ENCODE measurements around the gene FAM89B.

The FAM89B gene

GRCh38 chr11:65583589-65583988 is 11.3 kb downstream of the FAM89B start:
- no peak overlapping the region for H2BK120ac ChIP-seq (ENCODE audit: low read depth, low read length)
- no peak overlapping the region for H3K27ac ChIP-seq (ENCODE audit: low read depth, low read length)
- no peak overlapping the region for H3K4me2 ChIP-seq (ENCODE audit: low read length)
- H3K23ac ChIP-seq (ENCODE audit: low read length), result no peak overlapping the region
- H3K56ac ChIP-seq (ENCODE audit: low read length), result no peak overlapping the region
- H3K4ac ChIP-seq (ENCODE audit: low read depth, low read length), result no peak overlapping the region
- no peak overlapping the region for H2BK5ac ChIP-seq (ENCODE audit: low read length)
- no peak overlapping the region for H2BK15ac ChIP-seq (replicated peaks; ENCODE audit: low read depth)
- no CpG with 5 or more reads among the region's 10 CpGs for WGBS (ENCODE audit: extremely low coverage, insufficient coverage, low lambda C conversion rate)
- H2AK5ac ChIP-seq (ENCODE audit: low read length), result no peak overlapping the region
- no peak for DNase-seq
- H3K9ac ChIP-seq (ENCODE audit: low read length), result no peak overlapping the region
- H3K36me3 ChIP-seq (ENCODE audit: control insufficient read depth, insufficient read depth, low read length), result no peaks in the 10 kb centered on the region
- no peak overlapping the region for H4K8ac ChIP-seq (ENCODE audit: low read depth, low read length)
- no peaks in the 10 kb centered on the region for H3K79me2 ChIP-seq (ENCODE audit: control insufficient read depth, insufficient read depth, low read length)
- no peaks in the 10 kb centered on the region for H3K4me1 ChIP-seq (ENCODE audit: control insufficient read depth, low read depth, low read length)
- H4K5ac ChIP-seq (ENCODE audit: low read length), result no peak overlapping the region
- H3K27me3 ChIP-seq (ENCODE audit: insufficient read depth, low read length, poor library complexity), result peaks cover 2% of the 10 kb centered on the region
- no peak overlapping the region for H3K4me3 ChIP-seq (ENCODE audit: low read length)
- no peak overlapping the region for H3K18ac ChIP-seq (ENCODE audit: low read length)
- H3K79me1 ChIP-seq (ENCODE audit: low read length), result no peaks in the 10 kb centered on the region

GRCh38 chr11:65584106-65584505 is 11.8 kb downstream of the FAM89B start:
- H3K23ac ChIP-seq (ENCODE audit: low read length), result no peak overlapping the region
- H3K9ac ChIP-seq (ENCODE audit: low read length), result no peak overlapping the region
- H3K4ac ChIP-seq (ENCODE audit: low read depth, low read length), result no peak overlapping the region
- no peaks in the 10 kb centered on the region for H3K79me1 ChIP-seq (ENCODE audit: low read length)
- H3K79me2 ChIP-seq (ENCODE audit: control insufficient read depth, insufficient read depth, low read length), result no peaks in the 10 kb centered on the region
- H3K27ac ChIP-seq (ENCODE audit: low read depth, low read length), result no peak overlapping the region
- H3K4me3 ChIP-seq (ENCODE audit: low read length), result no peak overlapping the region
- no peak overlapping the region for H2BK120ac ChIP-seq (ENCODE audit: low read depth, low read length)
- H3K56ac ChIP-seq (ENCODE audit: low read length), result no peak overlapping the region
- H4K8ac ChIP-seq (ENCODE audit: low read depth, low read length), result no peak overlapping the region
- H4K5ac ChIP-seq (ENCODE audit: low read length), result no peak overlapping the region
- no peaks in the 10 kb centered on the region for H3K4me1 ChIP-seq (ENCODE audit: control insufficient read depth, low read depth, low read length)
- DNase-seq, result no peak
- peaks cover 2% of the 10 kb centered on the region for H3K27me3 ChIP-seq (ENCODE audit: insufficient read depth, low read length, poor library complexity)
- no peak overlapping the region for H3K18ac ChIP-seq (ENCODE audit: low read length)
- no peak overlapping the region for H2AK5ac ChIP-seq (ENCODE audit: low read length)
- no peaks in the 10 kb centered on the region for H3K36me3 ChIP-seq (ENCODE audit: control insufficient read depth, insufficient read depth, low read length)
- H2BK5ac ChIP-seq (ENCODE audit: low read length), result no peak overlapping the region
- H2BK15ac ChIP-seq (replicated peaks; ENCODE audit: low read depth), result no peak overlapping the region
- WGBS (ENCODE audit: extremely low coverage, insufficient coverage, low lambda C conversion rate), result no CpG with 5 or more reads among the region's 8 CpGs
- H3K4me2 ChIP-seq (ENCODE audit: low read length), result no peak overlapping the region

GRCh38 chr11:65584723-65585171 is 12.4 kb downstream of the FAM89B start:
- H2AK5ac ChIP-seq (ENCODE audit: low read length), result no peak overlapping the region
- no peak overlapping the region for H3K18ac ChIP-seq (ENCODE audit: low read length)
- no peaks in the 10 kb centered on the region for H3K79me1 ChIP-seq (ENCODE audit: low read length)
- H3K23ac ChIP-seq (ENCODE audit: low read length), result no peak overlapping the region
- H3K4me2 ChIP-seq (ENCODE audit: low read length), result no peak overlapping the region
- H3K4ac ChIP-seq (ENCODE audit: low read depth, low read length), result no peak overlapping the region
- no peak overlapping the region for H2BK120ac ChIP-seq (ENCODE audit: low read depth, low read length)
- H3K27ac ChIP-seq (ENCODE audit: low read depth, low read length), result no peak overlapping the region
- no peak overlapping the region for H4K8ac ChIP-seq (ENCODE audit: low read depth, low read length)
- H3K4me1 ChIP-seq (ENCODE audit: control insufficient read depth, low read depth, low read length), result no peaks in the 10 kb centered on the region
- DNase-seq, result no peak
- H4K5ac ChIP-seq (ENCODE audit: low read length), result no peak overlapping the region
- no peak overlapping the region for H2BK5ac ChIP-seq (ENCODE audit: low read length)
- H2BK15ac ChIP-seq (replicated peaks; ENCODE audit: low read depth), result no peak overlapping the region
- peaks cover 2% of the 10 kb centered on the region for H3K27me3 ChIP-seq (ENCODE audit: insufficient read depth, low read length, poor library complexity)
- no peaks in the 10 kb centered on the region for H3K79me2 ChIP-seq (ENCODE audit: control insufficient read depth, insufficient read depth, low read length)
- no peak overlapping the region for H3K4me3 ChIP-seq (ENCODE audit: low read length)
- H3K9ac ChIP-seq (ENCODE audit: low read length), result no peak overlapping the region
- WGBS (ENCODE audit: extremely low coverage, insufficient coverage, low lambda C conversion rate), result no CpG with 5 or more reads among the region's 46 CpGs
- H3K36me3 ChIP-seq (ENCODE audit: control insufficient read depth, insufficient read depth, low read length), result no peaks in the 10 kb centered on the region
- H3K56ac ChIP-seq (ENCODE audit: low read length), result no peak overlapping the region

- Histone ChIP-seq H3K4me3 (ENCODE audit: low read length) (no peak overlapping the region), H3K79me2 (ENCODE audit: control insufficient read depth, insufficient read depth, low read length) (no peaks in the 10 kb centered on the region), H4K8ac (ENCODE audit: low read depth, low read length) (no peak overlapping the region), H3K27ac (ENCODE audit: low read depth, low read length) (no peak overlapping the region), H2BK120ac (ENCODE audit: low read depth, low read length) (no peak overlapping the region), H3K27me3 (ENCODE audit: insufficient read depth, low read length, poor library complexity) (peaks cover 2% of the 10 kb centered on the region), H4K5ac (ENCODE audit: low read length) (no peak overlapping the region), H3K4me1 (ENCODE audit: control insufficient read depth, low read depth, low read length) (no peaks in the 10 kb centered on the region), H2BK5ac (ENCODE audit: low read length) (no peak overlapping the region), H2AK5ac (ENCODE audit: low read length) (no peak overlapping the region), H2BK15ac (replicated peaks; ENCODE audit: low read depth) (no peak overlapping the region), H3K36me3 (ENCODE audit: control insufficient read depth, insufficient read depth, low read length) (no peaks in the 10 kb centered on the region), H3K79me1 (ENCODE audit: low read length) (no peaks in the 10 kb centered on the region), H3K23ac (ENCODE audit: low read length) (no peak overlapping the region), H3K18ac (ENCODE audit: low read length) (no peak overlapping the region), H3K4me2 (ENCODE audit: low read length) (no peak overlapping the region), H3K56ac (ENCODE audit: low read length) (no peak overlapping the region), H3K4ac (ENCODE audit: low read depth, low read length) (no peak overlapping the region), H3K9ac (ENCODE audit: low read length) (no peak overlapping the region)
- WGBS (ENCODE audit: extremely low coverage, insufficient coverage, low lambda C conversion rate), result no CpG with 5 or more reads among the region's 51 CpGs
- no peak for DNase-seq
Measured at GRCh38 chr11:65585396-65586246, 13.3 kb downstream of the FAM89B start.

GRCh38 chr11:65586247-65586630 is 13.9 kb downstream of the FAM89B start:
- no peak overlapping the region for H3K9ac ChIP-seq (ENCODE audit: low read length)

GRCh38 chr11:65586676-65587075 is 14.3 kb downstream of the FAM89B start:
- no peak overlapping the region for H2BK5ac ChIP-seq (ENCODE audit: low read length)
- H3K79me1 ChIP-seq (ENCODE audit: low read length), result no peaks in the 10 kb centered on the region
- no peak overlapping the region for H2BK15ac ChIP-seq (replicated peaks; ENCODE audit: low read depth)
- no peaks in the 10 kb centered on the region for H3K4me1 ChIP-seq (ENCODE audit: control insufficient read depth, low read depth, low read length)
- no peaks in the 10 kb centered on the region for H3K79me2 ChIP-seq (ENCODE audit: control insufficient read depth, insufficient read depth, low read length)
- peaks cover 2% of the 10 kb centered on the region for H3K27me3 ChIP-seq (ENCODE audit: insufficient read depth, low read length, poor library complexity)
- no peak overlapping the region for H3K27ac ChIP-seq (ENCODE audit: low read depth, low read length)
- no peak overlapping the region for H2BK120ac ChIP-seq (ENCODE audit: low read depth, low read length)
- H2AK5ac ChIP-seq (ENCODE audit: low read length), result no peak overlapping the region
- DNase-seq, result peak; percentile 68
- no peaks in the 10 kb centered on the region for H3K36me3 ChIP-seq (ENCODE audit: control insufficient read depth, insufficient read depth, low read length)
- H3K4me2 ChIP-seq (ENCODE audit: low read length), result no peak overlapping the region
- no peak overlapping the region for H4K5ac ChIP-seq (ENCODE audit: low read length)
- H3K56ac ChIP-seq (ENCODE audit: low read length), result peak overlapping the region; percentile 31
- H3K4ac ChIP-seq (ENCODE audit: low read depth, low read length), result no peak overlapping the region
- H3K23ac ChIP-seq (ENCODE audit: low read length), result no peak overlapping the region
- H3K9ac ChIP-seq (ENCODE audit: low read length), result no peak overlapping the region
- H3K18ac ChIP-seq (ENCODE audit: low read length), result no peak overlapping the region
- WGBS (ENCODE audit: extremely low coverage, insufficient coverage, low lambda C conversion rate), result no CpG with 5 or more reads among the region's 2 CpGs
- H3K4me3 ChIP-seq (ENCODE audit: low read length), result no peak overlapping the region
- no peak overlapping the region for H4K8ac ChIP-seq (ENCODE audit: low read depth, low read length)

More at GRCh38 chr11:65586247-65586630, 13.9 kb downstream of the FAM89B start:
- Histone ChIP-seq H3K4me1 (ENCODE audit: control insufficient read depth, low read depth, low read length) (no peaks in the 10 kb centered on the region), H3K79me1 (ENCODE audit: low read length) (no peaks in the 10 kb centered on the region), H2BK15ac (replicated peaks; ENCODE audit: low read depth) (no peak overlapping the region), H4K8ac (ENCODE audit: low read depth, low read length) (no peak overlapping the region), H3K27ac (ENCODE audit: low read depth, low read length) (no peak overlapping the region), H3K56ac (ENCODE audit: low read length) (peak overlapping the region; percentile 31), H2AK5ac (ENCODE audit: low read length) (no peak overlapping the region), H3K4ac (ENCODE audit: low read depth, low read length) (no peak overlapping the region), H3K18ac (ENCODE audit: low read length) (no peak overlapping the region), H3K27me3 (ENCODE audit: insufficient read depth, low read length, poor library complexity) (peaks cover 2% of the 10 kb centered on the region), H3K79me2 (ENCODE audit: control insufficient read depth, insufficient read depth, low read length) (no peaks in the 10 kb centered on the region), H3K4me3 (ENCODE audit: low read length) (no peak overlapping the region), H4K5ac (ENCODE audit: low read length) (no peak overlapping the region), H2BK5ac (ENCODE audit: low read length) (no peak overlapping the region), H3K23ac (ENCODE audit: low read length) (no peak overlapping the region), H2BK120ac (ENCODE audit: low read depth, low read length) (no peak overlapping the region), H3K36me3 (ENCODE audit: control insufficient read depth, insufficient read depth, low read length) (no peaks in the 10 kb centered on the region), H3K4me2 (ENCODE audit: low read length) (no peak overlapping the region)
- WGBS (ENCODE audit: extremely low coverage, insufficient coverage, low lambda C conversion rate), result no CpG with 5 or more reads among the region's 4 CpGs
- DNase-seq, result no peak
